RWPE1 (cell line): ENCODE data around the gene OR2F1.

Experiments used
- CTCF ChIA-PET: fragments of 350-600 bp; sonication (Branson Sonifier 250); formaldehyde crosslinking; extraction: SDS; loops from one replicate; lab custom pipeline; 2021; lab: Yijun Ruan, JAX
- POLR2A ChIA-PET: fragments of 400-600 bp; formaldehyde crosslinking; extraction: SDS; loops from one replicate; lab custom pipeline; 2020; ENCODE audit warnings: antibody characterized with exemption; ENCODE audit not compliant: low non-redundant PET; lab: Yijun Ruan, JAX
- DNase-seq: peaks from one replicate; pipeline ENCODE4 v3.0.0; 2012; ENCODE audit warnings: low spot score
- H3K27ac ChIP-seq: fragments of 450-650 bp; 2 replicates; pipeline ENCODE4 v1.5.1; 2017
- TF ChIP-seq, protein P1 (sequence below): fragments of 450-650 bp; conservative IDR thresholded peaks from 2 replicates; pipeline ENCODE4 v1.5.1; 2017; ENCODE audit warnings: low read depth, mild to moderate bottlenecking

Gene OR2F1

DNA sequence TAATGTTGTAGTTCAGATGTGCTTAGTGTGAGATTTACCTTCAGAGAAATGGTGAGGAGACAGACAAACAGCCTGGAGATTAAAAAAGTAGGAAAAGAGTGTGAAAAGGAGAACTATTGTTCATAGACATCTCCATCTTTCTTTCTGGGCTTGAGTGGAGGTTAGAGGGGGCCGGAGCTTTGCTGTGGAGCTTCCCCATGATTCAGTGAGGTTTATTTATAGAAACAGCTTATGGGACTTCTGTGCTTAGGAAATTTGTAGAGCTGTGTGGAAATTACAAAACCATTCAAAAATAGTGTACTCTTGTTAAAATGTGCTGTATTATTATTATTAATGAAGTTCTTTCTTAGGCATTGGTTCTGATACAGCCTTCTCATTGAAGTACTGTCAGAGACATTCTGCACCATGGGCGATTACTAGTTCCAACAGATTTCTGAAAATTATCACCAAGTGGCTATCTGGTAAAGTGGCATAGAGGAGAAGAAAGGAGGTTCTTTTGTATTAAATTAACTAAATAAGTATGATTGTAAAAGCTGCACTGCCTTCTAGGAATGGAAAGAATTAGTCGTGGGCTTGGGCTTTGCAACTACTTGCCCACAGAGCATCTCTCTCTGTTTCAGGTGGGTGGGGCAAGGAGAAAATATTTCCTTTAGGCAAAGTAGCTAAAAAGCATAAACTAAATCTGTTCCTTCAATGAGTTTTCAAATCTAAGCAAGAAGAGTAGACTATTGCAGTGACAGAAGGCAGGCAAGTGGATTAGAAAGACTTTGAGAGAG is 44.0 kb upstream of the OR2F1 start:
- POLR2A ChIA-PET: no interaction called here
- DNase-seq: no peak
- CTCF ChIA-PET: no interaction called here
- TF ChIP-seq, protein P1, sequence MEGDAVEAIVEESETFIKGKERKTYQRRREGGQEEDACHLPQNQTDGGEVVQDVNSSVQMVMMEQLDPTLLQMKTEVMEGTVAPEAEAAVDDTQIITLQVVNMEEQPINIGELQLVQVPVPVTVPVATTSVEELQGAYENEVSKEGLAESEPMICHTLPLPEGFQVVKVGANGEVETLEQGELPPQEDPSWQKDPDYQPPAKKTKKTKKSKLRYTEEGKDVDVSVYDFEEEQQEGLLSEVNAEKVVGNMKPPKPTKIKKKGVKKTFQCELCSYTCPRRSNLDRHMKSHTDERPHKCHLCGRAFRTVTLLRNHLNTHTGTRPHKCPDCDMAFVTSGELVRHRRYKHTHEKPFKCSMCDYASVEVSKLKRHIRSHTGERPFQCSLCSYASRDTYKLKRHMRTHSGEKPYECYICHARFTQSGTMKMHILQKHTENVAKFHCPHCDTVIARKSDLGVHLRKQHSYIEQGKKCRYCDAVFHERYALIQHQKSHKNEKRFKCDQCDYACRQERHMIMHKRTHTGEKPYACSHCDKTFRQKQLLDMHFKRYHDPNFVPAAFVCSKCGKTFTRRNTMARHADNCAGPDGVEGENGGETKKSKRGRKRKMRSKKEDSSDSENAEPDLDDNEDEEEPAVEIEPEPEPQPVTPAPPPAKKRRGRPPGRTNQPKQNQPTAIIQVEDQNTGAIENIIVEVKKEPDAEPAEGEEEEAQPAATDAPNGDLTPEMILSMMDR: no peak
- no peak overlapping the region for H3K27ac ChIP-seq

DNA sequence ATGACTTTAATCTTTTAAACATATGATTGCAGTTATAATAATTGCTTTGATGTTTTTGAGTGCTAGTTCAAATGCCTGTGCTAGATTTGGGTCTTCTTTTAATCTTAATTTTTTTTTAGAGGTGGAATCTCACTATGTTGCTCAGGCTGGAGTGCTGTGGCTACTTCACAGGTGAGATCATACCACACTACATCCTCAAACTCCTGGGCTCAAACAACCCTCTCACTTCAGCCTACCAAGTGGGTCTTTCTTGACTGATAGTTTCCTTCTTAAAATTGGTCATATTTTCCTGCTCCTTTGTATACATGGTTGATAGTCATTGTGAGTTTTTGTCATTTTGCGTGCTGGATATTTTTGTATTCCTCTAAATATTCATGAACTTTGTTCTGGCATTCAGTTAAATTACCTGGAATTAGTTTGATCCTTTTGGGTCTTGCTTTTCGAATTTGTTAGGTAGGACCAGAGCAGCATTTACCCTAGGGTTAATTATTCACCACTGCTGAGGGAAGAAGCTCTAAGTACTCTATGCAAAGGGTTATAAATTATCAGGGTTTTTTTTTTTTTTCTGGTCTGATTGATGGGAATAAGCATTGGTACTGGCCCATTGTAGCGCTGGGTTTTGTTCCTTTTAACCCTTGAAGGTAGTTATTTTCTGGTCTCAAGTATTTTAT is 40.6 kb upstream of the OR2F1 start:
- TF ChIP-seq, protein P1: no peak
- DNase-seq: no peak
- ChIA-PET CTCF (interaction anchor here (0.6 kb wide), 1 partner anchor 699 kb away, joined by 3 read pairs; no protein-coding TSS in a partner anchor), POLR2A (no interaction called here)
- no peak overlapping the region for H3K27ac ChIP-seq

- DNase-seq: no peak
- ChIA-PET POLR2A (no interaction called here), CTCF (interaction anchor here (0.6 kb wide), 1 partner anchor 700 kb away, joined by 3 read pairs; no protein-coding TSS in a partner anchor)
- TF ChIP-seq, protein P1: no peak
- no peak overlapping the region for H3K27ac ChIP-seq
Observed at GRCh38 chr7:143914938-143915652, 39.5 kb upstream of the OR2F1 start.

- TF ChIP-seq, protein P1: no peak
- no peak overlapping the region for H3K27ac ChIP-seq
- ChIA-PET CTCF (no interaction called here), POLR2A (no interaction called here)
- no peak for DNase-seq
Observed at GRCh38 chr7:143924851-143925250, 29.8 kb upstream of the OR2F1 start.

DNA sequence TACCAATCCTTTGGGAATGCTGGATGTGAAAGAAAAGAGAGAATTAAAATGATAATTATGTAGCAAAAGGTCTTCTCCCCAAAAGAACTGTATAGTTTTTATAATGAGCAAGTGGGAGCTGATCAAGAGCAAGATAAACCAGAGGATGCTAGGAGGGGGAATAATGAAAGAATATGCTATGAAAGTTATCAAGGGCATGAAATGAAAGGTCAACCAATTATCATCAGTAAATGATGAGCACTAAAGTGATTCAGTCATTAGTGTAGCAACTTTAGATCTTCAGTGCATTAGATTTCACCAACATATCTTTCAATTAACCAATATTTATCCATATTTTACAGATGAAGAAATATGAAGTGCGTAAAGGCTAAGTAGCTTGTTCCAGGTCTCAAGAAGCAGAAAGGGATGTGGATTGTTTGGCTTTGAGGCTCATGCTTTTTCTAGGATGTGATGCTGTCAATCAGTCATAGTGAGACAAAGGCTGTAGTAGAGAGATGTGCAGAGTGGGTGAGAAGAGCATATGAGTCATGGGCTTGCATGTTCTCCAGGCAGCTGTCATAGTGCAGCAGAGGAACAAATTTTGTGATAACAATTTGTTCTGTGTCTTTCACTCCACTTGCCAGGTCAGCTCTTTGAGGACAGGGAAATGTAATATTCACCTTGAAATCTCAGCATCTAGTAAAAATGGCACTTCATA is 25.3 kb upstream of the OR2F1 start:
- ChIA-PET POLR2A (no interaction called here), CTCF (no interaction called here)
- DNase-seq: no peak
- TF ChIP-seq, protein P1: no peak
- no peak overlapping the region for H3K27ac ChIP-seq

GRCh38 chr7:143931739-143932138 is 22.9 kb upstream of the OR2F1 start:
- CTCF ChIA-PET: interaction anchor here (0.6 kb wide), 1 partner anchor 37 kb away, joined by 4 read pairs; no protein-coding TSS in a partner anchor
- H3K27ac ChIP-seq: no peak overlapping the region
- POLR2A ChIA-PET: no interaction called here
- TF ChIP-seq, protein P1: no peak
- no peak for DNase-seq
